Stimulated activated naive CD4-positive, alpha-beta T cell (primary cell): ENCODE data around the gene PPP1R3C.

ENCODE experiments used
- DNase-seq, 6 experiments: peaks; one replicate each; lab custom pipeline; 2025; lab: John Stamatoyannopoulos, UW

PPP1R3C gene

DNA sequence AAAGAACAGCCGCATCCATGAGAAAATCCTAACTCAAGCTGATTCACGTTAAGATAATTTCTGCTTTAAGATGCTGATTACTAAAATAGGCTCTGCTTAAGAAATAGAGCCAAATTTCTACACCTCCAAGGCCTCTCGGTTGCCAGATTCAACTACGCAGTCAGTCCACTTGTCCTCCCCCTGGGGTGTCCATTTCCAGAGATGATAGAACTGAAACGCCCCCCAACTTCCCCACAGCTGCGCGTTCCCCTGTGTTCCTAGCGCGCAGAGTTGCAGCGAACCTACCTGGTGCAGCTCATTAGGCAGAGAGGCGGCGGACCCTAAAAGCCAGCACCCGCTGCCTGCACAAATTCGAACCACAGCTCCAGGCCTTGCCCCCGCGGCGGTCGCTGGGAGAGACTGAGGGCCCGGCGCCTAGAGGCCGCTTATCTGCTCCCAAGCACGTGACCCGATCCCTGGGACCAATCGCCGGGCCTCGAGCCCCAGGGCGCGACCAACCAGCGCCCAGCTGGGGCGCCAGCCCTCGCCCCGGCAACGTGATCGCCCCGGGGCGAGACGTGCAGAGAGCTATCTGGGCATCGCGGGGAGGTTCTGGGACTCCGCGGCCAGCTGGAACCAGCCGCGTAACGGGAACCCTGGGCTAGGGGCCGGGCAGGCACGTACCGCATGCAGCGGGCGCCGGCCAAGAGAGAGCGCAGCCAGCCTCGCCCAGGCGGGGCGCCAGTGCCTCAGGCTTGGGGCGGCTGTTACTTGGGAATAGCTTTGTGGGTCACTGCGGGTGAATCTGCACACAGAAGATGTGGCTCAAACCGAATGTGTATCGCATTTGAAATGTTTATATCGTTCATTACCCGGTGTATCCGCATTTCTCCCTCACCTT, at the start of gene PPP1R3C:
PPP1R3C (minus strand) TSS at position 401 of the 880 bp plus-strand sequence; CDS start at position 299, 102 bp downstream.
- DNase-seq: peak in 5 of 6 experiments; percentile 1 to 24 (median 10)

GRCh38 chr10:91681361-91682276, 48.7 kb upstream of the PPP1R3C start:
- DNase-seq: no peak

- no peak for DNase-seq
Measured at GRCh38 chr10:91680487-91680886, 47.6 kb upstream of the PPP1R3C start.

- no peak for DNase-seq
Measured at GRCh38 chr10:91679296-91679695, 46.4 kb upstream of the PPP1R3C start.

DNA sequence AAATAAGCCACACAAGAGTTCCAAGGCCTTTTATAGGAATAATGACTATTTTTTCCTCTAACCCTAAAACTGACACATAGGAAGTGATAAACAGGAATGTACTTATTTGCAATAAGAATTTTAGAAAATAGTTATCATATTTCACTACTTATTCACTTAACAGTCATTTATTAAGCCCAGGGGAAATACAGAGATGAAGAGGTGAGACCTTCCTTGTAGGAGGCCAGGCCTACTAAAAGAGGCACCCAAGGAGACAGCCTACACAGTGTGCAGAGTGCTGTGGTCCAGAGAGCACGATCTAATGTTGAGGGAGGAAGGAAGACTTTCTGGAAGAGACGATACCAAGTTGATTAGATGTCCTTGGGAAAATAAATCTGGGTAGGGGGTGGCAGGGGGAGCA, 45.0 kb upstream of the PPP1R3C start:
- DNase-seq: no peak

DNA sequence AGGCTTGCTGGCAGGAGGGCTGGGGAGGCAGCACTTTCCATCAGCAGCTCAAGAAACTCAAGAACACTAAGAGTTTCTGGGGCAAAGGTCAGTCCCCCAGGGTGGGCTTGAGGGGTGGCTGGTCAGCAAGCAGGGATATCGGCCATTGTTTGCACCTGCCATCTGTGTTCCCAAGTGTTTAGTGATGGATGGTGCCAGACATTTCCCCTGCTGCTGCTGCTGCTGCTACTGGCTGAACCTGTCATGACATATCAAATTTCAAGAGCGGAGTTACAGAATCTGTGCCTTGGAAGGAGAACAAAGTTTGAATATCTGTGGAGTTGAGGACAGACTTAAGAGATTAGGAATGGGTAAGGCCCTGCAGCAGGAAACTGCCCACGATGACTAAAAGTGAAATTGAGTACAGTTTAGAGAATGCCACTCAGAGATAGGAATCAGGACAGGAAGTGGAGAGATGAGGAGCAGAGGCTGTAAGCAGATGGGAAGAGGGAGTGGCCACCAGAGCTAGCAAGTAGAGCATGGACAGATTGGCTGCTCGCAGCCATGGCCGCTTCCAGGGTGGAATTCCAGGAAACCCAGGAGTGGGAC, 39.2 kb upstream of the PPP1R3C start:
- no peak for DNase-seq

DNA sequence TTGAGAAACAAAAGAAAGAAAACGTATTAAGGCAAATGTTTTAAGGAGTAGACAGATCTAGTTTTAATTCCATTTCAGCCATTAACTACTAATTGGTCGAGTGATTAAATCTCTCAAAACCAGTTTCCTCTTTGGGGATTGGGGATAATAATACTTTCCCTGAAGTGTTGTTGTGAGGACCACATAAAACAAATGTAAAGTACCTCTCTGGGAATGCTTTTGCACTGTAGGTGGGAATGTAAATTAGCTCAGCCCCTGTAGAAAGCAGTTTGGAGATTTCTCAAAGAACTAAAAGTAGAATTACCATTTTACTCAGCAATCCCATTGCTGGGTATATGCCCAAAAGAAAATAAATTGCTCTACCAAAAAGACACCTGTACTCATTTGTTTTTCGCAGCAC, 36.0 kb upstream of the PPP1R3C start:
- no peak for DNase-seq

GRCh38 chr10:91665842-91666241, 33.0 kb upstream of the PPP1R3C start:
- no peak for DNase-seq

DNA sequence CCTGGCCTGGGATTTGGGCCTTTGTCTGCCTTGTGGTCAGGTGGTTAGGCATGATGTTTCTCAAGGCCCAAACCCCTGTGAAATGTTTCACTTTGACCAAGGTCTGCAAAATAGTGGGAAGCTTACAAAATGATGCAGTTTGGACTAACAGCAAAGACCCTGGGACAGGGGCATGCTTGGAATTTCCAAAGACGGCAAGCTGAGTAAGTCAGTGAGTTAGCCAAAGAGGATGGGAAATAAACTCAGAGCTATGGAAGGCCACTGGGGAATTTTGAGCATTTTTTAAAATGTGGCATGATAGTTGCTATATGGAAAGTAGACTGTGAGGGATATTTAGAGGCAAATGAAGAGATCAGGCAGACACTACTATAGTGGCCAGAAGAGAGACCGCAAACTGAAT, 31.6 kb upstream of the PPP1R3C start:
- no peak for DNase-seq

DNA sequence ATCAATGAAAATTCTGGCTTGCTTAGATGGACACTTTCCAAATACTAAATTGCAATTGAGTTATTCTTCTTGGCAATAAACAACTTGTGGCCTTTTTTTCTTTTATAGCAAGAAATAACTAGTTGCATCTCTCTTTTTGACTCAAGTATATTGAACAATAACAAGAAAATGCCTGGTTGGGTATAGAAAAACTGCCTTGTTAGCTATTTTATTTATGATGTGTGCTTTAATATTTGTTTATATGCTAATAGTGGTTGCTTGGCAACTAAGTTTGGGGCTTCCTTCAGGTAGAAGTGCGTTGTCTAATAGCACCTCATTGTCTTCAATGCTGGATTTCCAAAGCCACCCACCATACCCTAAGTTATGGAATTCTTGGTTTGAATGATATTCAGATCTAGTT, 30.1 kb upstream of the PPP1R3C start:
- no peak for DNase-seq

DNA sequence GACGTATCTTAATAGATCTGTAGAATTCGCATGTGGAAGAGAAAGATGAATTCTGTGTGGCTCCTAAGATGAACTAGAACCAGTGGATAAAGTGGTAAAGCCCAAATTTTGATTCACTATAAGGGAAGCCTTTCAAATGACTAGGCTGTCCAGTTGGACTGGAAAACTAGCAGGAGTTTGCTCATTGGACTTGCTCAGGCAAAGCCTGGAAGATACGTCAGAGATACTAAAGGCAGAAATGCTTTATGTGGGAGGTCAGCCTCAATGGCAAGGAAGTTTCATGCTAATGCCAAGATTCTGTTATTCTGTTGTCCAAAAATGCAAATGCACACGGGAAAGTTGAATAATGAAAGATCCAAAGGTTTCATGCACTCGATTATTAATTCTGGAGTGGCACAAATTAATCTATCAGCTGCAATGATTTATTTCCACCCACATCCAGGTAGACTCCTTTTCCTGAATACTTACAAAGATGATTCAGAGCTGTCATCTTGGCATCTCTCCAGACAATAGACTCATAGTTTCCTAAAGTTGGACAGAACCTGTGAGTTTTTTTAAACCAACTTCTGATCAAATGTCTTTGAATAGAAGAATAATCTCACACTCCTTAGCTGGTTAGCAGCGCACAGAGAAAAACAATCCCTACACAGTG, 20.5 kb upstream of the PPP1R3C start:
- DNase-seq: no peak

GRCh38 chr10:91652364-91652763, 19.5 kb upstream of the PPP1R3C start:
- DNase-seq: no peak

DNA sequence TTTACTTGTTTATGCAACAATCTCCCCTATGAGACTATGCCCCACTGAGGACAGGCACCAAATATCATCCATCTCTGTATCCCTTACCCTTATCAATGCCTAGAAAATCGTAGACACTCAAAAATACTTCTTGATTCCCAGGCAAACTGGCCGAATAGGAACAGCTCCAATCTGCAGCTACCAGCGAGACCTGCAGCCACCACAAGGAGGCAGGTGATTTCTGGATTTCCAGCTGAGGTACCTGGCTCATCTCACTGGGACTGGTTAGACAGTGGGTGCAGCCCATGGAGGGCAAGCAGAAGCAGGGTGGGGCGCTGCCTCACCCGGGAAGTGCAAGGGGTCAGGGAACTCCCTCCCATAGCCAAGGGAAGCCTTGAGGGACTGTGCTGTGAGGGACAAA, 10.8 kb upstream of the PPP1R3C start:
- DNase-seq: no peak

GRCh38 chr10:91642831-91643692, 10.2 kb upstream of the PPP1R3C start:
- DNase-seq: no peak

DNA sequence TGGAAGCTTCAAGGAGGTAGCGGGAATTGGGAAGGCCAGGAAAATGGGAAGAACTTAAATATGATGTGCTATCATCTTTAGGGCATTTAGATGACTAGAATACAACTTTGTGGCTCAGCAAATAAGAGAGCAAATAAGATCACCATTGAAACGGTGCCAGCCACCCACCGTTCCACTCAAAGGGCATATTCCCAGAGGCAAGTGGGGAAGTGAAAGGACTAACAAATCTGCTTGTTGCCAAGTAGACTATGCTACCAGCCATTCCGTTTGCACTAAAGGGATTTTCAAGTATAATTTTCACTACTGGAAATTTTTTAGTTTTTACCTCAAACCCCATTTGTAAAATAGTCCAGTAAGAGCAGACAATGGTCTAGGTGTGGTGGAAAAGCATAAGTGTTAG, 4.0 kb upstream of the PPP1R3C start:
- no peak for DNase-seq

- peak in 4 of 6 experiments; percentile 9 to 59 (median 27) for DNase-seq
Measured at GRCh38 chr10:91635401-91636400, 2.8 kb upstream of the PPP1R3C start.

DNA sequence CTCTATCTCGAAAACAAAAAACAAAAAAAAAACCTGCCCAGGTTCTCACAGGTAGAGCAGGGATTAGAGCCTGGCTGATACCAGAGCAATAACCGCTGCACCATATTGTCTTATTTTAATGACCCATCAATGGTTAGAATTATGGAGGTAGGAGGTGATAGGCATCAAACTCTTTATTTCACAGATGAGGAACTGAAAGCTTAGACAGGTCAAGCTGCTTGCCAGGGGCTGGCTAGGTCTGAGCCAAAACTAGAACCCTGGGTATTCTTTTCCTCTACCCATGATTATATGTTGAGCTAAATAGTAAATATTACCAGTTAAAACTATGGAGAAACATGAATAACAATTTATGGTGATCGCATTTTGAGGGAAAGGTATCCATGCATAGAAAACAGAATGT, 2.0 kb upstream of the PPP1R3C start:
- DNase-seq: no peak

DNA sequence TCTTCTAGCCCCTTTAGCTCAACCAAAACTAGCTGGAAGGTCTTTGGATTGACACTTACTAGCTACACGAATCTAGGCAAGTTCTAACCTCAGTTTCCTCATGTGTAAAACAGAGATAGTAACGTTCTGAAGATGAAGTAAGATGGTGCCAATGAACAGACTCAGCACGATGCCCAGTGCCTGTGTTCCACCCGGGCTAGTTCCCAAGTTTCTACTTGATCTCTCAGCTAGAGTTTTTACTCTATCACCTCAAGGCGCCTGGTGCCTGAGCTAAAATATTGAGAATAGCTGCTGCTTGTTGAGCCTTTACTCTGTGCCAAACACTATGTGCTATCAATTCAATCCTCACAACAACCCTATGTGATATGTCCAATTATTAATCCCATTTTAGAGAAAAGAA, 1.4 kb upstream of the PPP1R3C start:
- DNase-seq: no peak

DNA sequence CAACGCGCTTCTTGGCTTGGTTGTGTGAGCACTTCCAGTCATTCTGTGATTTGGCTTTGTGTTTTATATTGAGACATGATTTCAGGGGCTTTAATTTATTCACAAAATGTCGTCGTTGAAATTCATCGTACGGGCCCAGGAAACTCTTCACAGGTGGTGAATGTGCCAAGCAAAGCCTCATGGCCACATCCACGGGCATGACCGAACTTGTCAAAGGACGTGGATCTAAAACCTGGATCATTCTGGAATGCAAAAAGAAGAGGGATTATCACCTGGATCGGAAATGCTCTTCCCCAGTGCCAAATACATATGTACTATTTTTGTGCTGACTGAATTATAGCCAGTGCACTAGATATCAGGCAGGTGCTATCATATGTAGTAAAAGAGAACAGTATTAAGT, 2.2 kb downstream of the PPP1R3C start:
- DNase-seq: no peak
